GM21367 (cell line): Measurements from ENCODE around the gene USH1C.

Source experiments
- ATAC-seq: cut with Tn5 transposase; IDR thresholded peaks from one replicate; pipeline ENCODE4 v1.9.1; 2021; ENCODE audit not compliant: unreplicated experiment

USH1C gene

GRCh38 chr11:17477361-17477760 is 66.9 kb downstream of the USH1C start:
- ATAC-seq = no peak

- ATAC-seq = no peak
Observed at GRCh38 chr11:17477084-17477333, 67.2 kb downstream of the USH1C start.

GRCh38 chr11:17476317-17477083 is 67.7 kb downstream of the USH1C start, which contains the start of gene ABCC8:
Gene ABCC8 (minus strand): TSS chr11:17476845. CDS start chr11:17476776, 69 bp downstream.
- no peak for ATAC-seq

- ATAC-seq = no peak
Observed at GRCh38 chr11:17475666-17476316, 68.4 kb downstream of the USH1C start.

- ATAC-seq = no peak
Observed at GRCh38 chr11:17473071-17473744, 71.0 kb downstream of the USH1C start.

- no peak for ATAC-seq
Observed at GRCh38 chr11:17472467-17472866, 71.7 kb downstream of the USH1C start.

- no peak for ATAC-seq
Observed at GRCh38 chr11:17471501-17471900, 72.7 kb downstream of the USH1C start.

- no peak for ATAC-seq
Observed at GRCh38 chr11:17469998-17470397, 74.2 kb downstream of the USH1C start.

GRCh38 chr11:17468122-17468521 is 76.1 kb downstream of the USH1C start:
- no peak for ATAC-seq

- ATAC-seq = no peak
Observed at GRCh38 chr11:17463546-17464174, 80.6 kb downstream of the USH1C start.

GRCh38 chr11:17462940-17463339 is 81.3 kb downstream of the USH1C start:
- ATAC-seq = no peak

- no peak for ATAC-seq
Observed at GRCh38 chr11:17460406-17460805, 83.8 kb downstream of the USH1C start.

GRCh38 chr11:17459236-17459896 is 84.8 kb downstream of the USH1C start:
- no peak for ATAC-seq

GRCh38 chr11:17458268-17458667 is 85.9 kb downstream of the USH1C start:
- no peak for ATAC-seq

GRCh38 chr11:17457396-17458173 is 86.6 kb downstream of the USH1C start:
- no peak for ATAC-seq

- ATAC-seq = no peak
Observed at GRCh38 chr11:17452668-17453067, 91.5 kb downstream of the USH1C start.

GRCh38 chr11:17449158-17449557 is 95.1 kb downstream of the USH1C start:
- ATAC-seq = no peak

GRCh38 chr11:17446482-17446881 is 97.7 kb downstream of the USH1C start:
- no peak for ATAC-seq

GRCh38 chr11:17445240-17445795 is 98.9 kb downstream of the USH1C start:
- ATAC-seq = no peak
